ENCODE results near the gene SMCO2. TPM values are rescaled to one million over a fixed set of nuclear protein-coding genes. Genes with fewer than 3 reads are reported as not detected.

The SMCO2 gene
- total and polyA plus RNA-seq, 10 of the 15 experiments (the other 5 are each of a cell fraction or from before 2014, with no cell fraction given), result 0.11 to 2.3 (median 0.67) TPM

DNA sequence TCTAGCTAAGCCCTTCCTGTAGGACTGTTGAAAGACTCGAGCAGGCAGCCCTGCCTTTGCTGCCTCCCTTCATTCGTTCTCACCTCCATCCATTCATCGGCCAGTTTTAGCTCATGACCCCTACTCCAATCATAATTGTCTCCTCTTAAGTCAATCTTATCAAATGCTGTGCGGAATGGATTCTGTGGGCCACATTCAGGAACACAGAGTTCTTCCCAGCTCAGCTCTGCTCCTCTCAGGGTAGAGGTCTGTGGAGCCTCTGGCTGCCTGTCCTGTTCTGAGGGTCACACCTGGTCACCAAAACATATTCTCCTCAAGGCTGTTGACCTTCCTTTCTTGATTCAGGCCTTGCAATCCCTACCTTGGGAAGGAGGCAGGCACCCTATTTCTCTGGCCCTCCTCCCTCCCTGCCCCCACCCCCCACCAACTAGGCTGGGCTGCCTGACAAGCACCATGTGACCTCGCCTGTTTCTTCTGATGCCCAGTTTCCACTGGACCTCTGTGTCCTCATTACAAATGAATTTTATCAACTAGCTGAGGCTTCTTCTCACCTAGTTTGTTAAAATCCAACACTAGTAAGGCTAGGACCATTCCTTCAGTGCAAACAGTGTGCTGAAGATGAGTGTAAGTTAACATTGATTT, 3.5 kb downstream of the SMCO2 start (continued):
- TF ChIP-seq, protein P1, sequence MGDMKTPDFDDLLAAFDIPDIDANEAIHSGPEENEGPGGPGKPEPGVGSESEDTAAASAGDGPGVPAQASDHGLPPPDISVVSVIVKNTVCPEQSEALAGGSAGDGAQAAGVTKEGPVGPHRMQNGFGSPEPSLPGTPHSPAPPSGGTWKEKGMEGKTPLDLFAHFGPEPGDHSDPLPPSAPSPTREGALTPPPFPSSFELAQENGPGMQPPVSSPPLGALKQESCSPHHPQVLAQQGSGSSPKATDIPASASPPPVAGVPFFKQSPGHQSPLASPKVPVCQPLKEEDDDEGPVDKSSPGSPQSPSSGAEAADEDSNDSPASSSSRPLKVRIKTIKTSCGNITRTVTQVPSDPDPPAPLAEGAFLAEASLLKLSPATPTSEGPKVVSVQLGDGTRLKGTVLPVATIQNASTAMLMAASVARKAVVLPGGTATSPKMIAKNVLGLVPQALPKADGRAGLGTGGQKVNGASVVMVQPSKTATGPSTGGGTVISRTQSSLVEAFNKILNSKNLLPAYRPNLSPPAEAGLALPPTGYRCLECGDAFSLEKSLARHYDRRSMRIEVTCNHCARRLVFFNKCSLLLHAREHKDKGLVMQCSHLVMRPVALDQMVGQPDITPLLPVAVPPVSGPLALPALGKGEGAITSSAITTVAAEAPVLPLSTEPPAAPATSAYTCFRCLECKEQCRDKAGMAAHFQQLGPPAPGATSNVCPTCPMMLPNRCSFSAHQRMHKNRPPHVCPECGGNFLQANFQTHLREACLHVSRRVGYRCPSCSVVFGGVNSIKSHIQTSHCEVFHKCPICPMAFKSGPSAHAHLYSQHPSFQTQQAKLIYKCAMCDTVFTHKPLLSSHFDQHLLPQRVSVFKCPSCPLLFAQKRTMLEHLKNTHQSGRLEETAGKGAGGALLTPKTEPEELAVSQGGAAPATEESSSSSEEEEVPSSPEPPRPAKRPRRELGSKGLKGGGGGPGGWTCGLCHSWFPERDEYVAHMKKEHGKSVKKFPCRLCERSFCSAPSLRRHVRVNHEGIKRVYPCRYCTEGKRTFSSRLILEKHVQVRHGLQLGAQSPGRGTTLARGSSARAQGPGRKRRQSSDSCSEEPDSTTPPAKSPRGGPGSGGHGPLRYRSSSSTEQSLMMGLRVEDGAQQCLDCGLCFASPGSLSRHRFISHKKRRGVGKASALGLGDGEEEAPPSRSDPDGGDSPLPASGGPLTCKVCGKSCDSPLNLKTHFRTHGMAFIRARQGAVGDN (IDR thresholded peaks at IDR 0.05), result no peak
- TF ChIP-seq EZH2 (IDR thresholded peaks at IDR 0.05; ENCODE audit: borderline replicate concordance, control insufficient read depth, low read depth, low read length) (no peak), ZSCAN29 (IDR thresholded peaks at IDR 0.05) (no peak), SREBF1 (IDR thresholded peaks at IDR 0.05; ENCODE audit: low read length) (no peak), DPF2 (IDR thresholded peaks at IDR 0.05) (no peak), CBX5 (IDR thresholded peaks at IDR 0.05; ENCODE audit: low read depth) (no peak), RAD51 (IDR thresholded peaks at IDR 0.05) (no peak), ZBTB33 (IDR thresholded peaks at IDR 0.05) (no peak)

Data from GM12878 (cell line).